Central memory CD4-positive, alpha-beta T cell (primary cell): ENCODE results near the gene OR8D4.
"Not testable (repeated sequence)": the region's sequence is repeated elsewhere in the genome, so short reads cannot be mapped to it uniquely, and the experiment has no call there.

Source experiments
- DNase-seq: peaks from one replicate; pipeline ENCODE4 v3.0.0; 2022
- total RNA-seq, 3 experiments: gene quantifications; one replicate each; lab custom pipeline; 2026; lab: John Stamatoyannopoulos, UW

Gene OR8D4
- total RNA-seq = 0 to 0.04 (median 0) reads per million in 3 experiments

- DNase-seq = no peak
Observed at GRCh38 chr11:123901867-123902266, at the start of gene OR8D4. OR8D4 (plus strand) TSS chr11:123902167; CDS start chr11:123906432, 4,265 bp downstream.

GRCh38 chr11:123852321-123852720 lies 49.6 kb upstream of the OR8D4 start:
- DNase-seq = no peak

GRCh38 chr11:123853038-123853437 lies 48.9 kb upstream of the OR8D4 start:
- DNase-seq = no peak

GRCh38 chr11:123856444-123856843 lies 45.5 kb upstream of the OR8D4 start:
- no peak for DNase-seq

GRCh38 chr11:123859731-123860130 lies 42.2 kb upstream of the OR8D4 start:
- DNase-seq = no peak

- not testable (repeated sequence) for DNase-seq
Observed at GRCh38 chr11:123865293-123865692, 36.7 kb upstream of the OR8D4 start.

- DNase-seq = not testable (repeated sequence)
Observed at GRCh38 chr11:123867795-123868194, 34.2 kb upstream of the OR8D4 start.

- no peak for DNase-seq
Observed at GRCh38 chr11:123880912-123881311, 21.1 kb upstream of the OR8D4 start.

- no peak for DNase-seq
Observed at GRCh38 chr11:123885570-123885969, 16.4 kb upstream of the OR8D4 start, which contains the start of gene TMEM225. TMEM225 (minus strand) TSS chr11:123885670; CDS start chr11:123885425, 245 bp downstream.

GRCh38 chr11:123892031-123892430 lies 9.9 kb upstream of the OR8D4 start:
- no peak for DNase-seq

GRCh38 chr11:123899792-123900191 lies 2.2 kb upstream of the OR8D4 start:
- no peak for DNase-seq

GRCh38 chr11:123903932-123904331 lies 2.0 kb downstream of the OR8D4 start:
- DNase-seq = no peak

- DNase-seq = no peak
Observed at GRCh38 chr11:123904932-123905331, 3.0 kb downstream of the OR8D4 start.

GRCh38 chr11:123905826-123906225 lies 3.9 kb downstream of the OR8D4 start:
- no peak for DNase-seq

GRCh38 chr11:123920943-123921342 lies 19.0 kb downstream of the OR8D4 start:
- DNase-seq = no peak

GRCh38 chr11:123924027-123924426 lies 22.1 kb downstream of the OR8D4 start:
- no peak for DNase-seq

- no peak for DNase-seq
Observed at GRCh38 chr11:123939317-123939716, 37.4 kb downstream of the OR8D4 start, which contains the start of gene OR4D5. OR4D5 (plus strand) TSS chr11:123939617; CDS start chr11:123939617, 0 bp downstream.

- no peak for DNase-seq
Observed at GRCh38 chr11:123942413-123942812, 40.4 kb downstream of the OR8D4 start.

GRCh38 chr11:123943738-123944137 lies 41.8 kb downstream of the OR8D4 start, which contains the start of gene OR6T1:
OR6T1 (minus strand) TSS chr11:123943838; CDS start chr11:123943838, 0 bp downstream.
- no peak for DNase-seq

GRCh38 chr11:123945132-123945531 lies 43.2 kb downstream of the OR8D4 start:
- DNase-seq = no peak

GRCh38 chr11:123956752-123957151 lies 54.8 kb downstream of the OR8D4 start:
- DNase-seq = no peak
